GM18508 (cell line): ENCODE measurements around the gene ATP4B.
"Not testable (repeated sequence)": the region's sequence is repeated elsewhere in the genome, so short reads cannot be mapped to it uniquely, and the experiment has no call there.

Experiments used
- ATAC-seq: cut with Tn5 transposase; IDR thresholded peaks from one replicate; pipeline ENCODE4 v1.9.1; 2021; ENCODE audit warnings: moderate number of reproducible peaks; ENCODE audit not compliant: insufficient read depth, unreplicated experiment

ATP4B gene

DNA sequence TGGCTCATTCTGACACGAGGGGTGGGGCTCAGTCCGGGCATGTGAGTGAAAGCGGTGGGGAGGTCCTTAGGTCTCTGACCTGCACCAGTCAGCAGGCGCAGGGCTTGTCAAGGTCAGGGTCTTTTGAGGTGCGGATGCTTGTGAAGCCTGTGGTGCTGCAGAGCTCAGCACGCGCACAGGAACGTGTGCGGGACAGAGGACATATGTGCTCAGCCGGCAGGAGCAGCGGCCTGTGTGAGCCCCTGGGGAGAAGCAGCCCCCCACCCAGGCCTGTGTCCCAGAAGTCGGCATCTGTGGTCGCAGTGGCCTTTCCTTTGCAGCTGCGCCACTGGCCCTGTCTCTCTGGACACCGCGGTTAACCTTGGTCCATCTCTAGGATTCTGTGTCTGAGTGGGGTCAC lies 30.9 kb downstream of the ATP4B start:
- ATAC-seq: no peak

DNA sequence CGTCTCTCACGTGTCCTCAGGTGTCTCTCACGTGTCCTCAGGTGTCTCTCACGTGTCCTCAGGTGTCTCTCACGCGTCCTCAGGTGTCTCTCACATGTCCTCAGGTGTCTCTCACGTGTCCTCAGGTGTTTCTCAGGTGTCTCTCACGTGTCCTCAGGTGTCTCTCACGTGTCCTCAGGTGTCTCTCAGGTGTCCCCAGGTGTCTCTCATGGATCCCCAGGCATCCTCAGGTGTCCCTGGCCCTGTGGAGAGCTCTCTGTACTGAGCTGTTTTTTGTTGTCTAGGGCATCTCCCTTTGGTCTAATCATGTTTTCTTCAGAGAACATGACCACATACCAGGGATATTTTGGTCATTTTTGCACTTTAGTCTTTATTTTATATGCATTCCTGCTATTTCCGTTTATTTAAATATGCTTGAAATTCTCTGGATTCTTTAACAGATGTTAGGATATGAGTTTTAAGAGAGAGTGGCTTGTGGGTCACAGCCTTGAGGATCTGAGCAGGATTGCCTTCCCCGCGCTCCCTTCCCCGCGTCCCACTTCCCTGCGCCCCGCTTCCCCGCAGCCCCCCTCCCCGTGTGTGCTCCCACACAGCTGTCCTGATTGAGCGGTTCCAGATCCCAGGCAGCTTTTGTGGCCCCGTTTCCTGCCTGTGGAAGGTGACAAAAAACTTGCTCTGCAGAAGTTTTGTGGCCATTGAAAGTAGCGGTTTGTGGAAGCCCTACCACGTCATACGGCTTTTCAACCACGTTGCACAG lies 31.9 kb downstream of the ATP4B start:
- no peak for ATAC-seq

DNA sequence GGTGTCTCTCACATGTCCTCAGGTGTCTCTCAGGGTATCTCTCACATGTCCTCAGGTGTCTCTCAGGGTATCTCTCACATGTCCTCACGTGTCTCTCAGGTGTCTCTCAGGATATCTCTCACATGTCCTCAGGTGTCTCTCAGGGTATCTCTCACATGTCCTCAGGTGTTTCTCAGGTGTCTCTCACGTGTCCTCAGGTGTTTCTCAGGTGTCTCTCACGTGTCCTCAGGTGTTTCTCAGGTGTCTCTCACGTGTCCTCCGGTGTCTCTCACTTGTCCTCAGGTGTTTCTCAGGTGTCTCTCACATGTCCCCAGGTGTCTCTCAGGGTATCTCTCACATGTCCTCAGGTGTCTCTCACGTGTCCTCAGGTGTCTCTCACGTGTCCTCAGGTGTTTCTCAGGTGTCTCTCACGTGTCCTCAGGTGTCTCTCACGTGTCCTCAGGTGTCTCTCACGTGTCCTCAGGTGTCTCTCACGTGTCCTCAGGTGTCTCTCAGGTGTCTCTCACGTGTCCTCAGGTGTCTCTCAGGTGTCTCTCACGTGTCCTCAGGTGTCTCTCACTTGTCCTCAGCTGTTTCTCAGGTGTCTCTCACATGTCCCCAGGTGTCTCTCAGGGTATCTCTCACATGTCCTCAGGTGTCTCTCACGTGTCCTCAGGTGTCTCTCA lies 33.2 kb downstream of the ATP4B start:
- not testable (repeated sequence) for ATAC-seq

DNA sequence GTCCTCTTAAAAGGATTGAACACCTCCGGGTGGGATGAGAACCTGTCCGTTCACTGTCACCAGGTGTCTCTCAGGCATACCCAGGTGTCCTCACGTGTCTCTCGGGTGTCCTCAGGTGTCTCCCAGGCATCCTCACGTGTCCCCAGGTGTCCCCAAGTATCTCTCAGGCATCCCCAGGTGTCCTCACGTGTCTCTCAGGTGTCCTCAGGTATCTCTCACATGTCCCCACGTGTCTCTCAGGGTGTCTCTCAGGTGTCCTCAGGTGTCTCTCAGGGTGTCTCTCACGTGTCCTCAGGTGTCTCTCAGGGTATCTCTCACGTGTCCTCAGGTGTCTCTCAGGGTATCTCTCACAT lies 33.8 kb downstream of the ATP4B start:
- no peak for ATAC-seq

DNA sequence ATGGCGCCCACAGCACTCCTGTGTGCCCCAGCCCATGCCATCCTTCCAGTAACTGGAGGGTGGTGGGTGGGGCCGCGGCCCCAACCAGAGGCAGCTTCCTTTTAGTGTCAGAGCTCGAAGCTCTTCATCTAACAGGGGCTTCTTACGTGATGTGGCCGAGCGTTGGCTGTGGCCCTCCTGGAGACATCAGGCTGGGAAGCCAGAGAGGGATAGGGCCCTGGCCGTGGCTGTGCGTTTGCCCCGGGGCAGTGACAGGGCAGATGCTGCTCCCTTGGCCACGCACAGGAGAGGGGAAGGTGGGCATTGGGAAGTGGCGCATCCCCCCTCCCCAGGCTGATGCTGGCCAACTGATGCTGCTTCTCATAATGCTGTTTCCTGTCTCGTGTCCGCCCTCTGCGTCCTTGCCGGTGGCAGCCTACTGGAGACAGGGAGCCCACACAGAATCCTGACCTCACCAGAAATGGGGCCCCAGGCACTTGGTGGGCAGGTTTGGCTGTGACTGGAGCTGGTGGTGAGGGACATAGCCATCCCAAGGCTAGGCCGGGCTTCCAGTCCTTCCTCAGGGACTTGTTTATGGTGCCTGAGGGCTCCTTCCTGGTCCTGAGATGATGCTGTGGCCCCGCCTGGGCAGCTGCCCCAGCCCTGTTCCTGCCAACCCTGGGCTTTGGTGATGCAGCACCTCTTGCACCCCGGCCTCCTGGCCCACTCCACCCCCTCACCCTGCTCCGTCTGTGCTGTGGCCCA lies 34.3 kb downstream of the ATP4B start:
- no peak for ATAC-seq

DNA sequence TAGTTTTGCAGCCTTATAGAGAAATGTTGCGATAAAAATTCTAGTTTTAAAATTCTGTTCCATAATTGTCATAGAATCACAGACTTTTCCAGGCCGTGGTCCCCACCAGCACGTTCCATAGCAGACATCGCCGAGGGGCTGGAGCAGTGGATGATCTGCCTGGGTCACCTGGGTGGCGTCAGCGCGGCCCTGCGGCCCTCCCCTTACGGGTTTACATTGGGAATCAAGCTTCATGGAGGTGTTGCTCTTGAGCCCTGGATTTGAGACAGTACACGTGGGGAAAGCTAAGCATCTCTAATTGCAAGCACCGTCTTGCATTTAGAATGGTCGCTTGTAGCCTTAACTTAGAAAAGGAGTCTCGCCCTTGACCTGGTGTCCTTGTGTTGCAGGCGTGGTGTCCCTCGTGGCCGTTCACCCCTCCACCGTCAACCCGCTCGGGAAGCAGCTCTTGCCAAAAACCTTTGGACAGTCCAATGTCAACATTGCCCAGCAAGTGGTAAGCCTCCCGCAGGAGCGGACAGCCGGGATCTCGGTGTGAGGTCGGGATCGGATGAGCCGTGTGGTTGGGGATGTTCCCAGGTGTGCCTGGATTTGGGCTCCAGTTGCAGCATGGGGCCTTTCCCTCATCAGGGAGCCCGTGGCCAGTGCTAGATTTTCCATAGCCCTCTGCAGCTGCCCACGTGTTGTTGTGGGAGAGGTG lies 35.1 kb downstream of the ATP4B start:
- no peak for ATAC-seq

DNA sequence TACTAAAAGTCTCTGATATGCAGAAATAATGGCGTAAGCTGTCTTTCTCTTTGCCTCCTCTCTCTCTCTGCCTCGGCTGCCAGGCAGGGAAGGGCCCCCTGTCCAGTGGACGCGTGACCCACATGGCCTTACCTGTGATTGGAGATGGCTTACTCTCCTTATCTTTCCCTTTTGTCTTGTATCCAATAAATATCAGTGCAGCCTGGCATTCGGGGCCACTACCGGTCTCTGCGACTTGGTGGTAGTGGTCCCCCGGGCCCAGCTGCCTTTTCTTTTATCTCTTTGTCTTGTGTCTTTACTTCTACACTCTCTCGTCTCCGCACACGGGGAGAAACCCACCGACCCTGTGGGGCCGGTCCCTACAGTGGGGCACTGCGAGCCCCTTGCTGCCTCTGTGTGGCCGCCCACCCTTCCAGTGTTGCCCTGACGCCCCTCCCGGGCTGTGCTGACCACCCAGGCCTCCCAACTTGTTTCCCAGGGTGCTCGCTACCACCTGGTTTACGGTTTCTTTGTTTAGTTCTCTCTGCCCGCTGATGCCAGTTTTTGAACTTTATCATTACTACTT lies 35.9 kb downstream of the ATP4B start:
- ATAC-seq: not testable (repeated sequence)

DNA sequence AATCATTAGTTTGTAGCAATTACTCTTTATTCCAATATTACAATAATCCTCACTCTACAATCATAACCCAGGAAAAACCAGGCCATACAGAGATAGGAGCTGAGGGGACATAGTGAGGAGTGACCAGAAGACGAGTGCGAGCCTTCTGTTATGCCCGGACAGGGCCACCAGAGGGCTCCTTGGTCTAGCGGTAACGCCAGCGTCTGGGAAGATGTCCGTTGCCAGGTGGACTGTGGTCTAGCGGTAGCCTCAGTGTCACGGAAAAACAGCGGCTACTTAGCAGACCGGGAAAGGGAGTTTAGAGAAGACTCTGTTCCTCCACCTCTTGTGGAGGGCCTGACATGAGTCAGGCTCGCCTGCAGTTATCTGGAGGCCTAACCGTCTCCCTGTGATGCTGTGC lies 36.5 kb downstream of the ATP4B start:
- not testable (repeated sequence) for ATAC-seq

DNA sequence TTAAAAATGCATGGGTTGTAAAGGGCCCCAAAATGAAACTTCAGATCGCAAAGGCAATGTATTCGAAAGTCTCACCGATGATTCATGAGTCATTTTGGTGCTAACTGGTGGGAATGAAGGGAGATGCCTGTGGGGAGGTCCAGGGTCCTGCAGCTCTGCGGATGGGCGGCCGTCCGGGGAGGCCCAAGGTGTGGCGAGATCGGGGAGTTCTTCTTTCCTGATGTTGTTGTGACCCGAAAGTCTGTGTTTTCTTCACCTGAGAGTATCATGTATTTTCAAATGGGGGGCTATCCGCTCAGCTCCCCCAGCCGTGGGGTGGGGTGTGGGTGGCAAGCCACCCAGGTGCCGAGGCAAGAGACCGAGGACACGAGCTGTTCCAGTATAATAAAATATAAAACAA lies 37.0 kb downstream of the ATP4B start:
- ATAC-seq: no peak

DNA sequence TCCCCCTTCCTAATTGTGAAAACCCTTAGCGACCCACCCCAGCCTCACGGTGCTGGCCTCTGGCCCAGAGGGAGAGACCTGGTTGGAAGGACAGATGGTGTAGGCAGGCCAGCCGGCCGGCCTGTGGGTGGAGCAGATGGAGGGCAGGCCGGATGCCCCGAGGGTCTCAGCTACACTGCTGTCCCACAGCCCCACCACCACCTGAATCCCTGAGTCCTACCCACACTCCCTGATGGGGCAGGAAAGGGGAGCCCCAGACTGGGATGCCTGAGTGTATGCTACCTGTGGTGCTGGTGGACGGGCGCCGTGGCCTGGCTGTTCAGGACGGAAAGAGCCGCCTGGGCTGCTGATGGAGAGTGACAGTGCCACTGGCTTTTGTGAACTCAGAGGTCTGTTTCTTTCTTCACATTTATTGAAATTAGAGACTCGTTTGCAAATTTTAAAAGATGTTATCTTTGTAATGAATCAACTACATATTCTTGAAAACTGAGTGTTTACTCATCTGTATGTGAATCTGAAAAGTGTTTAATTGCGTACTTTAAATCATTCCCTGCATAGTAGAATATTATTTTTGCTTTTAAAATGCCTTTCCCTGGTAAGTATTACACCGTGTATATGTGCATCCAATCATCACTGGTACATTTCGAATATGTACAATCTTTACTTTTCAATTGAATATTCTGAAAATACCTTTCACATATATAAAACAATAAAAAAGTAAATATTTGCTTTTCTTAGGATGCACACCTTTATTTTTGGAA lies 37.8 kb downstream of the ATP4B start:
- ATAC-seq: no peak

DNA sequence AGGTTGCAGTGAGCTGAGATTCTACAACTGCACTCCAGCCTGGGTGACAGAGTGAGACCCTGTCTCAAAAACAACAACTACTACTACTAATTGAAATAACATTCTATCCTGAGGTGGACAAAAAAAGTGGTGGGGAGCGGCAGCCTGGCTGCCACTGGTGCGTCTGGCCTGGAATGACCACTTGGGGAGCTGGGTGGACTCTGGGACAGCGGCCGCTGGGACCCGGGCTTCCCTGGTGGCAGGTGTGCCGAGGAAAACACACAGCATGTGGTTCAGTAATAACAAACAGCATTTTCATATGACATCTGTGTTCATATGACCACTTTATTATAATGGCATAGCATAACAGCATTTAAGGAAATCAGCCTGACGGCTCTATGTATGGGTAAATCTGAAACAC lies 39.5 kb downstream of the ATP4B start:
- ATAC-seq: no peak

DNA sequence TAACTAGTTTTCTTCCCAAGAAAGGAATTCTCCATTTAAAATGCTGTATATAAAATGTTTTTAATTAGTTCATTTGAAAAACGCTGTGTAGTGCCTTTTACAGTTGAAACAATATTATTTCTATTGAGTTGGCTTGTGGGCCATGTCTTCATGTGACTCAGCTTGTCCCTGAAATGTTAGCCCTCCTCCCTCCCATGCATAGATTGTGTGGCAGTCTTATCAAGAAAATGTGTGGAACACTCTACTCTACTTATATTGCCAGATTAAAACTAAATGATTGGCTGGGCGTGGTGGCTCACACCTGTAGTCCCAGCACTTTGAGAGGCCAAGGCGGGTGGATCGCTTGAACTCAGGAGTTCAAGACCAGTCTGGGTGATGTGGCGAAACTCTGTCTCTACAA lies 40.0 kb downstream of the ATP4B start:
- ATAC-seq: no peak

DNA sequence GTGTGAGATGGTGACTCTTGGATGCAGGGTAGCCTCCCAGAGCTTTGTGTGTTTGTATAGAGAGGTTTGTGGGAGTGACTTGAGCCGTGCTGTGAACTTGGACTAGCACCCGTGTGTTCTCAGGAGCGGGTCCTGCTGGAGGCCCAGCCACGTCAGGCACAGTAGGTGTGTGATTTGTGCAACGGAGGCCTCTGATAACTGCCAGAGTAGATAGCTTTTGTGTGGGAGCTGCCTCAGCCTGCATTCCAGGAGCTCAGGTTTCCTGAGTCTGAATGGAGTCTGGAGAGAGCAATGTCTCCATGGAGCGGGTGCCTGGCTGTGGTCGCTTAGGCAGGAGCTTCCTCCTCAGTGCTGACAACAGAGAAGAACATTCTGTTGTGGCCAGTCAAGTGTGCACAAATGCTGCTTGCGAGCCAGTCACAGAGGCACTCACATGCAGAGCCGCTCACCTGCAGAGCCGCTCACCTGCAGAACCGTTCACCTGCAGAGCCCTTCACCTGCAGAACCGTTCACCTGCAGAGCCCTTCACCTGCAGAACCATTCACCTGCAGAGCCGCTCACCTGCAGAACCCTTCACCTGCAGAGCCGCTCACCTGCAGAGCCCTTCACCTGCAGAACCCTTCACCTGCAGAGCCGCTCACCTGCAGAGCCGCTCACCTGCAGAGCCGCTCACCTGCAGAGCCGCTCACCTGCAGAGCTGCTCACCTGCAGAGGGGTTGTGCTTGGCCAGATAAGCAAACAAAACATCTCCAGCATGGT lies 40.8 kb downstream of the ATP4B start:
- ATAC-seq: no peak

DNA sequence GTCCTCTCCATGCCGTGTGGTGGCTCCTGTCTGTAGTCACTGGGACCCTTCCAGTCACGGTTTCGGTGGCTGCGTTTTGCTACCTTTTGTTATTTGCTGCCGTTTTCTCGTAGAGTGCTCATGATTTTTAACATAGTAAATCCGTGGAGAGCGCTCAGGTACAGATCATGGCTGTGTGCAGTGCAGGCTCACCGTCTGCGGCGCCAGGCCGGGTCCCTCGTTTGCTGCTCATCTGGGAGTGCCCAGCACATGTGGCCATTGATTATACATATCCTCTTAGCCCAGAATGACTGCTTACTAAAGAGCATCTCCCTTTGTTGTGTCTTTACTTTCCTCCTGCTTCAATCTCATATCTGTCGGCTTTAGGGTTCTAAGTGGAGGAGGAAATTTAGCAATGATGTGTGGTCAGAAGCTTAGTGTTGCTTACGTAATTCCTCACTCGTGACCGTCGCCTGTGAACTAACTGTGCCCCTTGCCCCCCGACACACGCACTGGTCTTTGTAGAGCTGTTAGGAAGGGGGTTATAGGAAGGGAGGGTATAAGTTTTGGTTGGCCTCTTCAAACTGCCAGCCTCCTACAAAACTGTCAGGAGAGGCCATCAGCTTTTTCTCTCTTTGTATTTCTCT lies 41.6 kb downstream of the ATP4B start:
- ATAC-seq: no peak

DNA sequence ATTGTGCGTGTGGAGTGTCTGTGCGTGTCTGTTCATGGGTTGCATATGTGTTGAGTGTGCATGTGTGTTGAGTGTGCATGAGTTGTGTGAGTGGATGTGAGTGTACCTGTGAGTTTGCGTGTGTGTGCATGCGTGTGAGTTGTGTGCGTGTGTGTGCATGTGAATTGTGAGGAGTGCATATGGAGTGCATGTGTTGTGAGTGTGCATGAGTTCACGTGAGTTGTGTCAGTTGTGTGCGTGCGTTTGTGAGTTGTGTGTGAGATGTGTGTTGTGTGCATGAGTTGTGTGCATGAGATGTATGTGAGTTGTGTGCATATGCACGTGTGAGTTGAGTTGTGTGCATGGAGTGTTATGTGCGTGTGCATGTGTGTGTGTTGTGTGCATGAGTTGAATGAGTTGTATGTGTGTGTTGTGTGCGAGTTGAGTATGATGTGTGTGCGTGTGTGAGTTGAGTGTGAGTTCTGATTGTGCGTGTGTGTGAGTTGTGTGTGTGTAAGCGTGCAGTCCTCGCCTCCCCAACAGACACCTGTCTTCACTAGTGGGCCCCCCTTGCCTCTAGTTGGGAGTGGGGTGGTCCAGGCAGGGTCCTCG lies 44.1 kb downstream of the ATP4B start:
- no peak for ATAC-seq

DNA sequence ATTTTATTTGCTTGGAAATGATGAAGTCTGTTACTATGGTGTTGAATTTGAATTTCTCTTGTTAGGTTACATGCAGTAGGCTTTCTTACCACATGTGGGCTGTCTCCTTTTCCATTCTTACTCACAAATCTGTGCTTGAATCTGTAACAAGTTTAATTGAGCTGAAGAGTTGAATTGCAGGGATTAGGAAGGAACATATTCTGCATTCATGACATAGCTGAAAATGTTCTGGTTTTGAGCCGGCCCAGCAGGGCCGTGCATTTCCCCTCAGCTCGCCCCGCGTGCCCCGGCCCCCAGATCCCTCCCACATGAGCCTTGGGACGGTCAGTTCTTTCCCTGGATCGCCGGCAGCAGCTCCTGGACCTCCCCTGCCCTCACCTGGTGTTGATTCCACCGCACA lies 45.4 kb downstream of the ATP4B start:
- ATAC-seq: no peak

DNA sequence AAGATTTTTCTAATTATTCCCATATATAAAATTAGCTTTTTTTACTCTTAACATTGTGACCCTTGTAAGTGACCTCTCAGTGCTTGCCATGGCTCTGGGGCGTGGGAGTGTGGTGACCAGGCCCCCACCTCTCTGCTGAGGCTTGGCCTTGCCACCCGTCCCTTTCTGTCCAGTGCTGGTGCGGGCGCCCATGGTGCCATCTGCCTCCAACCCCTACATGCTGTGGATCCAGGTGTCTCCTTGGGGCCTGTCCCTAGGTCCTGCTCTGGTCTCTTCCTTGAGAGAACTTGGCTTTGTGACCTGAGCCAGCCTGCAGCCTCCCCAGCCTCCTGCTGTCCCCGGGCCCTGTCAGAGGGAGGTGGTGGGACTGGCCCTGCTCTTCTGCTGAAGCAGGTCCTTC lies 46.0 kb downstream of the ATP4B start:
- no peak for ATAC-seq

DNA sequence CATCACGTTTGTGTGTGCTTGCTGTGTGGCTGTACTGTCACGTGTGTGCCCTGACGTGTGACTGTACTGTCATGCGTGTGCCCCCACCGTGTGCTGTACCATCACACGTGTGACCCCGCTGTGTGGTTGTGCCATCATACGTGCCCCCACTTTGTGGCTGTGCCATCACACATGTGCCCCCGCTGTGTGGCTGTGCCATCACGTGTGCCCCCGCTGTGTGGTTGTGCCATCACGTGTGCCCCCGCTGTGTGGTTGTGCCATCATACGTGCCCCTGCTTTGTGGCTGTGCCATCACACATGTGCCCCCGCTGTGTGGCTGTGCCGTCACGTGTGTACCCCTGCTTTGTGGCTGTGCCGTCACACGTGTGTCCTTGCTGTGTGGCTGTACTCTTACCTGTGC lies 47.7 kb downstream of the ATP4B start:
- no peak for ATAC-seq
